AML-193 (cell line): ENCODE data around the gene RNU6-8.

Source experiments
- DNase-seq, 2 experiments: peaks; one replicate each; lab custom pipeline; 2025; lab: John Stamatoyannopoulos, UW

The RNU6-8 gene

DNA sequence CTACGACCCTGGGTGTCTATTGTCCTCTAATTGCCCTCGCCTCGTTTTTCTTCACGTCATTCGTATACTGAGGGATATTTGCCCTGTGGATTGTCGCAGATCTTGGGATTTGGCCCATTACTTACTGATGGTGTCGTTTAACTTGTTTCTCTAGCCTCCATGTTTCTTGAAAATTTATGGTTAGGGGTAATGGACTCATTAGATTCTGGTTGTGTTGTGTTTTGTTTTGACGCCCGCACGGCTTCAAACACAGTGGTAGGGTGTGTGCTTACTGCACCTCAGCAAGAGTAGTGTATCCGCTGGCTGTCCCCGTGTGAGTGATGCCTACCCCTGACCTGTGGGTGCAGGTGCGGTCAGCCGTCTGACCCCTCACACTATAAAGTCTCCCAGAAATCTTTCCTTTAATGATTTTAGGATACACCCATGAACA is 874 bp upstream of the RNU6-8 start:
- no peak for DNase-seq

DNA sequence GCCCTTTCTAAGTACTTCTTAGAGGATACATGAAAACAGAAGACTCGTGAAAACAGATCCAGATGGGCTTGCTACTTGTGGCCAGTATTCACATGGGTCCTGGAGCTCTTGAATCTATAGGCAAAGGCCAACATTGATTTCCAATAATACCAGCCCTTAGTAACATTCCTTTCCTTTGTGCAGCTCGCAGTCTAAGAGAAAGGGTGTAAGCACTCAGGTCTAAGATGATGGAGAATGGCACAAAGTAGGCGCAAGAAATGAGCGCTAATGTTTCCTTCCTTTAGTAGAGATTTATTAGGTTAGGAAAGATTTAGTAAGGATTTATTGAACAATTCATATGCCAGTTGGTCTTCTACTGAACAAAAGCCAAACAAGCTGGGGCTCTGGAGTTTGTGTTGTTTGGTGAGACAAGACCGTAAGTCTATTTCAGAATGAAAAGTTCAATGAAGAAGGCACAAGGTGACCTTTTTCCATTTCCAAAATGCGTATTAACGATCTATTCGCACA is 525 bp downstream of the RNU6-8 start:
- no peak for DNase-seq

DNA sequence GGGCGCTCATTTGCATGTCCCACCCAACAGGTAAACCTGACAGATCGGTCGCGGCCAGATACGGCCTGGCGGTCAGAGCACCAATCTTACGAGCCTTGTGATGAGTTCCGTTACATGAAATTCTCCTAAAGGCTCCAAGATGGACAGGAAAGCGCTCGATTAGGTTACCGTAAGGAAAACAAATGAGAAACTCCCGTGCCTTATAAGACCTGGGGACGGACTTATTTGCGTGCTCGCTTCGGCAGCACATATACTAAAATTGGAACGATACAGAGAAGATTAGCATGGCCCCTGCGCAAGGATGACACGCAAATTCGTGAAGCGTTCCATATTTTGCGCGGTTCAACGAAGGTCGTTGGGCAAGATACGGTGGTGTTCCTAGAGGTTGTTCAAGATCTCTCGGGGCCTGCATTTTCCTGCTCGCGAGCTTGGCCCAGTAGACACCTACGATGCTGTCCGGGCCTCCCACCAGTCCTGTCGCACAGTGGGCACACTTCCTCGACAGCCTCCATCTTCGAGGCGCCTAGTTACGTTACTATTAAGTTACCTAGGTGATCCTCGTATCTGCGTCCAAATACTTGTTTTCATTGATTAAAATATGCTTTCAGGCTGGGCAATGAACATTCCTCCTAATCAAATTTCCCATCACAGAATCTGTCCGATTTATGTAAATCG is 1.1 kb downstream of the RNU6-8 start, which contains the start of gene RNU6-7:
Gene RNU6-7 (plus strand): TSS at position 230 of the 675 bp plus-strand sequence.
- DNase-seq = no peak

DNA sequence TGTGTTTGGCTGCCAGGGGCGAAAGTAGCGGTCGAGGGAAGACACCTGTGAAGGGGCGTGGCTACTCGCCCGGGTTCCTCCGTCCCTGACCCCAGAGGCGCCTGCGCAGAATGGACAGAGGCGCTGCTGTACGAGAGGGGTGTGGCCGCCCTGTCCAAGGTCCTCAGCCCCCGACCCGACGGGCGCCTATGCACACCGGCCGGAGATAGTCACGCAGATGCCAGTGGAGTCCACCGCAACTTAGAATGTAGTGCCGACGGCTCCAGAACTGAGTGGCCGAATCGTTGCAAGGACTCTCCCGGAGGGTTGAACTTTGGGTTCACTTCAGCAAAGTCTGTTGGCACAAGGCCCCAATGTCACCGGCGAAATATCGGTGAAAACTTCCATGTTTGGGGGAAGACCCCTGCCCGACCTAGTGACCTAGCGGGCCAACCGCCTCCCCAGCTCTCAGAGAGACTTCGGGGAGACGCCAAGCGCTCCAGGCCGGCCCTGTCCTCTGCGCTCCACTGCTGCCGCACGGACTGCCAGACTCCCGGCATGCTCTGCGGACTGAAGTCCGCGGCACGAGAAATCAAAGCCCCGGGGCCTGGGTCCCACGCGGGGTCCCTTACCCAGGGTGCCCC is 1.8 kb downstream of the RNU6-8 start:
- no peak for DNase-seq

DNA sequence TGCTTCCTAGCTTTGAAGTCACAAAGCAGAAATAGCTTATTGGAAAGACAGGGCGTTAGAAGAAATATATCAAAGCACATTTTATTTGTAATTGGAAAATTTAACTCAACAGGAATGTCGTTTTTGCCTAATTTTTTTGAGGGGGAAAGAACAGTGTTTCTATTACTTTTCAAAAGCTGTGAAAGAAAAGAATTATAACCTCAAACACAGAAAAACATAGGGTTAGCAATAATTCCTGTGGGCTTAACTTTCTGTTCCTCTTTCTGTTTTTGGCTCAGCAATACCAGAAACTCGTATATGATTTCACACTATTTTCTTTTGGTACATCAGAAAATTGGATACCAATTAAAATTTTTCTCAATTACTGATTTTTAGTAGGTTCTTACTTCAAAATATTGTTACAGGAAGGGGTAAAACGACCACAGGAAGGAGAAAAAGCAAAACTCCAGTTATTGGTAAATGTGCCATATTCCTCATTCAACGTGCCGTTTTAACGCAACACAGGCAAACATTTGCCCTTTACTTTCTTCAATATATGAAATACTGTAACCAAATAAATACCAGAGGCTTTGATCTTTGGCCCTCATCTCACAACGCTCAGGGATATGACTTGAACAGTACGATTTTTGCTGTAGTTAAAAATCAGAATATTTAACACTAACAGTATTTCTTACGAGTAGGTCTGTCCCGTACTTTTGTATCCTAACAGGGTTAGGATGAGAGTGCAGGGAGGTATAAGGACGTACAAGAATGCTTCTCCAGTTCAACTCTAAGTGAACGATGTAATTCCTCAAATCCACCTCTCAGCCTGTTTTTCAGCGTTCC is 2.5 kb downstream of the RNU6-8 start:
- DNase-seq = no peak

- no peak for DNase-seq
Observed at GRCh38 chr14:32197919-32198318, 5.2 kb downstream of the RNU6-8 start.

GRCh38 chr14:32195636-32196035 is 7.4 kb downstream of the RNU6-8 start:
- DNase-seq = no peak

DNA sequence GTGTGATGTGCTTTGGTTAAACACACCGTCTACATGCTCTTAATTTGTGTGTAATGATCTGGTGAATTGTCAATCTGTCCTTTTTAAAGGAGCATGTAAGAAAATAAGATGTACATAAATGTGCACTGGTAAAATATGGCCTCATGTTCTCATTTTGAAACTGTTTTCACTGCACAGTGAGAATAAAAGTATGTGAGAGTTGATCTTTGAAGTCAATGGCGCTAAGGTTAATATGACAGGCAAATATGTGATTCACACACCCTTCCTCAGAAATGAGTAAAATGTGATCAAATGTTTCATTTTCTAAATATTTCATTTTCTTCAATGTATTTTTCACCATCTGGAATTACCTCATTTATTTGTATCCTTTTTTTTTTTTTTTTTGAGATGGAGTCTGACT is 9.5 kb downstream of the RNU6-8 start:
- no peak for DNase-seq

DNA sequence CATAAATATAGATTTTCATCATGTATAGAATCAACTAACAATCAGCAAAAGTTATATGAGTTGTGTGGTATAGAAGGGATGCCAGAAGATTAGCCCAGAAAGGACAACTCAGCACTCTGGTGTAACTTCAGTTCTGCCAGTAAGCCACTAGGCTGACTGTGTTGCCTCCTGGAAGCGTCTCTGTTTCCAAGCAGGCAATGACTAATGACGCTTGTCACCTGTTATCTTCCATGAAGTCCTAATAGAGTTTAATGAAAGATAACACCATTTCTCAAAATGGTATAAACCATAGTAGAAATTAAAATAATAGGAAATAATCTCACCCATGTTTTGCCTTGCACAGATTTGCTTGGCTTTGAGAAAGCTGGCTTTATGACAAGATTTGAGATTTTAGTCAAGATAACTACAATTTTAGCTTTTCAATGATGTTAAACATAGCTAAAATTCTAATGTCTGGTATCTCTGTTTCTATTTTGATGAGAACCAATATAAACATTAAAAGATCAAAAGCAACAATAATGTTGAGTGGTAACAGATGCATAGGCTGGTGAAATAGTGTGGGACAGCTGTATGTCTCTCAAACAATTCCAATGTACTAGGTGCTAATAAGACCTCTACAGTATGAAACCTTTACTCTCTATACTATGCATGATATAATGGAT is 10.2 kb downstream of the RNU6-8 start:
- DNase-seq = no peak

DNA sequence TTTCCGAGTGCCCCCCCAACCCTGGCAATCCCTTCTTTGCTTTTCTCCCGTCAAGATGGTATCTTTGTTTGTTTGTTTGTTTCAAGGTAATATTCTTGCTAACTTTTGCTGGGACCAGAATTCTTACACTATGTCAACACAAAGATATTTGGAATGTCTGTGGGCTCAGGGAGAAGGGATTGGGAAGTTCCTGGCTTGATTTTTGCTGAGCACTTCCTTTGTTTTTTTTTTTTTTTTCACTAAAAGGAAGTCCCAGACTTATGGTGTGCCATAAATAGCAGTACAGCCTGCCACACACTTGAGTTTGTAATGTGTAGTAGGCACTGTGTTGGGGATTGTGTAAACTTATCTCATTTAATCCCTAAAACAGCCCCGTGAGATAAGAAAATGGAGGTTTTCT is 12.4 kb downstream of the RNU6-8 start:
- no peak for DNase-seq

- no peak for DNase-seq
Observed at GRCh38 chr14:32189811-32190210, 13.3 kb downstream of the RNU6-8 start.

GRCh38 chr14:32186248-32186647 is 16.8 kb downstream of the RNU6-8 start:
- DNase-seq = no peak

GRCh38 chr14:32185097-32185496 is 18.0 kb downstream of the RNU6-8 start:
- no peak for DNase-seq

DNA sequence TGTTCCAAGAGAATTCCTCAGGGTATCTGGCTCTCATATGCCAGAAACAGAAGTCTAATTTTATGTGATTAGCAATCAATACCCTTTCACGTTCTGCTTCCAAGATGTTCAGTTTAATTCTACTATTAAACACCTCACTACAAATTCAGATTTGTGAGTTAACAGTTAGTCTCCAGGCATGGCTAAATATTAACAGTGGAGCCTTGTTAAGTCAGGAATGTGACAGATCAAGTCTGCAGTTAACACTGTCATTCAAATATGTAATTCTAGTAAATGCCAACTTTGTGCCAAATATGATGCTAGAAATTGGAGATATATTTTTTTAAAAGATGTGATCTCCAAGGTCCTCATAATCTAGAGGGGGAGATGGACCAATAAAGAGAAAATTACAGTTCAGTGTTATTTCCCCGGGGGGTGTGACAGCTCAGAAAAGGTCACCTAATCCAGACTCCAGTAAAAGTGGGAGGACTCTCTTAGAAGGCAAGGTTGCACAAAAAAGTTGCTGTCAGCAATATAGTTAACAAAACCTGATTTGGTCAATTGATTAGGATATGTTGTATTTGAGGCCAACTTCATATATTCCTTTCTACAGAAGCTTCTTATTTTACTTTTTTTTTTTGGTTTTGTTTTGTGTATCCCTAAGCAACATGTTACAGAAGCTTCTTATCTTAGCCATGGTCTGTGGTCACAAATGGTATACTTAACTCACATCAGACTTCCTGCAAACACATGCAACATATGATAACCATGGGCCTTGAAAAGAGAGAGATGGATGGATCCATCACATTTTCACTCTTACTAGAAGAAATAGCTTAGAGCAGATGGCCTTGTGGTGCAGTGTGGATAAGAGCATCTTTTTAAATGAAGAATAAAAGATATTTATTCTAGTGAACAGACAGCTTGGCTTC is 19.7 kb downstream of the RNU6-8 start:
- no peak for DNase-seq

- no peak for DNase-seq
Observed at GRCh38 chr14:32171469-32171868, 31.6 kb downstream of the RNU6-8 start.

- DNase-seq = no peak
Observed at GRCh38 chr14:32169191-32169590, 33.9 kb downstream of the RNU6-8 start.

GRCh38 chr14:32167907-32168306 is 35.2 kb downstream of the RNU6-8 start:
- no peak for DNase-seq

DNA sequence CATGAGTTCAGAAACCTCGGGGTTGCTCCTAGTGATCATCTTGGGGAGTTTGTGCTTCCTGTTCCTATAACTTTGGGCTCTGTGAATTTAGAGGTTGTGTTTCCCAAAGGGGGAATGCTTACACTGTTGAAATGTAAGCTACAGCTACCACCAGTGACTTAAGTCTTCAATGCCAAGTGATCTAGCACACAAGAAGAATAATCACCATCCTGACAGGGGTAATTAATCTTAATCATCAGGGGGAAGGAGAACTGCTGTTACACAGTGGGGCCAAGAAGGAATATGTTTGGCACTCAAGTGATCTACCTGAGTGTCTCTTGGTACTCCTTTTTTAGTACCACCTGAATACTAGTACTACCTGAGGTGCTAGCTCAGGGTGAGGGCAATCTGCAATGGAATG is 36.1 kb downstream of the RNU6-8 start:
- DNase-seq = no peak

GRCh38 chr14:32166029-32166428 is 37.0 kb downstream of the RNU6-8 start:
- DNase-seq = no peak
